HepG2 (cell line): ENCODE data around the gene INO80B. TPM values are rescaled to one million over a fixed set of nuclear protein-coding genes. Genes with fewer than 3 reads are reported as not detected.

Experiments used
- BCLAF1 ChIP-seq: fragments of 450-650 bp; IDR thresholded peaks from 2 replicates; pipeline ENCODE4 v1.6.1; 2017; ENCODE audit warnings: mild to moderate bottlenecking
- GMEB1 ChIP-seq: sonication (generic); formaldehyde crosslinking; IDR thresholded peaks from 2 replicates; pipeline ENCODE4 v1.5.1; 2020; ENCODE audit warnings: missing genetic modification reagents, mild to moderate bottlenecking, borderline replicate concordance
- PAF1 ChIP-seq: IDR thresholded peaks from 2 replicates; pipeline ENCODE4 v1.6.1; 2016; ENCODE audit warnings: missing genetic modification reagents, missing compliant biosample characterization
- SKIL ChIP-seq: sonication (generic); formaldehyde crosslinking; IDR thresholded peaks from 2 replicates; pipeline ENCODE4 v1.8.0; 2022; ENCODE audit warnings: missing genetic modification reagents, mild to moderate bottlenecking, moderate library complexity, borderline replicate concordance
- SOX5 ChIP-seq: IDR thresholded peaks from 2 replicates; pipeline ENCODE4 v1.6.1; 2016; ENCODE audit warnings: borderline replicate concordance
- SRY ChIP-seq: sonication (generic); formaldehyde crosslinking; IDR thresholded peaks from 2 replicates; pipeline ENCODE4 v1.8.0; 2022; ENCODE audit warnings: mild to moderate bottlenecking, missing genetic modification reagents
- ZBTB3 ChIP-seq: sonication (generic); formaldehyde crosslinking; IDR thresholded peaks from 2 replicates; pipeline ENCODE4 v1.4.0; 2020; ENCODE audit warnings: low read depth, mild to moderate bottlenecking, moderate library complexity, missing genetic modification reagents, borderline replicate concordance
- ZKSCAN5 ChIP-seq: sonication (generic); formaldehyde crosslinking; IDR thresholded peaks from 2 replicates; pipeline ENCODE4 v1.5.1; 2020; ENCODE audit warnings: mild to moderate bottlenecking, missing genetic modification reagents
- ZNF318 ChIP-seq: sonication (generic); formaldehyde crosslinking; IDR thresholded peaks from 2 replicates; pipeline ENCODE4 v1.4.0; 2020; ENCODE audit warnings: mild to moderate bottlenecking, missing genetic modification reagents
- ZNF501 ChIP-seq: sonication (generic); formaldehyde crosslinking; IDR thresholded peaks from 2 replicates; pipeline ENCODE4 v1.5.1; 2020; ENCODE audit warnings: mild to moderate bottlenecking, moderate library complexity, missing genetic modification reagents
- ZNF614 ChIP-seq: IDR thresholded peaks from 2 replicates; pipeline ENCODE4 v1.6.1; 2018; ENCODE audit warnings: missing biosample characterization, missing genetic modification reagents, inconsistent platforms, borderline replicate concordance
- ZNF740 ChIP-seq: sonication (generic); formaldehyde crosslinking; IDR thresholded peaks from 2 replicates; pipeline ENCODE4 v1.4.0; 2020; ENCODE audit warnings: missing genetic modification reagents
- ZNF816 ChIP-seq: sonication (generic); formaldehyde crosslinking; IDR thresholded peaks from 2 replicates; pipeline ENCODE4 v1.8.0; 2022; ENCODE audit warnings: missing genetic modification reagents, mild to moderate bottlenecking, borderline replicate concordance
- ZNF891 ChIP-seq: sonication (generic); formaldehyde crosslinking; IDR thresholded peaks from 2 replicates; pipeline ENCODE4 v1.5.0; 2020; ENCODE audit warnings: mild to moderate bottlenecking, missing genetic modification reagents
- polyA plus RNA-seq, 8 experiments: library from polyadenylated mRNA; depleted of rRNA in 3 of 8; stranded (reverse) in 7 of 8; unstranded in 1 of 8; fragments of >200 nt; fragmentation: Illumina TruSeq in 4 of 8; extraction: Trizol in 4 of 8; gene quantifications; 2 replicates each; pipeline versions ENCODE4 v1.2.1 to v1.2.3, GENCODE V29; 2011 to 2016; ENCODE audit warnings: low read depth in 4 of 8, missing spikeins in 1 of 8, mixed read lengths in 1 of 8; ENCODE audit not compliant: insufficient read depth in 1 of 8
- total RNA-seq, 5 experiments: library from RNA; depleted of rRNA; stranded (reverse); fragments of >200 nt; fragmentation: Illumina TruSeq; extraction: Trizol; gene quantifications; 2 replicates each; pipeline ENCODE4 v1.2.3, GENCODE V29; 2016; ENCODE audit warnings: low read depth in 1 of 5

INO80B gene
- total and polyA plus RNA-seq, 2 of the 13 experiments (the other 11 are each of a cell fraction or from before 2014, with no cell fraction given): 6.2 to 14.5 TPM

GRCh38 chr2:74457129-74457548 is 2.3 kb downstream of the INO80B start (continued):
- TF ChIP-seq BCLAF1 (no peak), ZBTB3 (no peak), ZNF740 (no peak), SRY (CRISPR knock-in tag) (no peak), ZKSCAN5 (no peak), SKIL (CRISPR knock-in tag) (no peak; the same call in 1 of the 2 replicates), GMEB1 (CRISPR knock-in tag) (no peak), ZNF614 (no peak; the same call in 1 of the 2 replicates), SOX5 (CRISPR knock-in tag) (no peak), ZNF816 (CRISPR knock-in tag) (0 out of 2 replicates have a peak, but pooled peaks have one; percentile 17), ZNF501 (CRISPR knock-in tag) (no peak), PAF1 (no peak), ZNF891 (CRISPR knock-in tag) (no peak), ZNF318 (CRISPR knock-in tag) (no peak)
